KBM-7 (cell line): ENCODE data around the gene GTF3C2.

Experiments used
- DNase-seq: peaks from one replicate; pipeline ENCODE4 v3.0.0-alpha.2; 2015
- in situ Hi-C: fragments of 300-500 bp; cut with MboI; formaldehyde crosslinking; loops from 2 replicates; pipeline ENCODE4 v1.14.3; 2020; ENCODE audit warnings: low sequenced_read_pairs, low pct_unique_long_range_greater_than_20kb, mixed read lengths

GTF3C2 gene

GRCh38 chr2:27356382-27357181 is at the start of gene GTF3C2:
GTF3C2 (minus strand) TSS chr2:27356764; CDS start chr2:27343554, 13,210 bp downstream.
- DNase-seq: peak; percentile 99
- in situ Hi-C loops: no loop called here

GRCh38 chr2:27400348-27401135 is 44.0 kb upstream of the GTF3C2 start:
- in situ Hi-C loops: no loop called here
- DNase-seq: no peak

GRCh38 chr2:27398962-27399361 is 42.4 kb upstream of the GTF3C2 start:
- DNase-seq: no peak
- in situ Hi-C loops: no loop called here

GRCh38 chr2:27393225-27393624 is 36.7 kb upstream of the GTF3C2 start:
- DNase-seq: no peak
- in situ Hi-C loops: no loop called here

GRCh38 chr2:27390822-27391679 is 34.5 kb upstream of the GTF3C2 start:
- DNase-seq: no peak
- in situ Hi-C loops: no loop called here

GRCh38 chr2:27381577-27382181 is 25.1 kb upstream of the GTF3C2 start:
- in situ Hi-C loops: no loop called here
- DNase-seq: no peak

- in situ Hi-C loops: no loop called here
- peak; percentile 90 for DNase-seq
Measured at GRCh38 chr2:27380626-27381545, 24.3 kb upstream of the GTF3C2 start, which contains the start of gene ZNF513. ZNF513 (minus strand) TSS chr2:27380734; CDS start chr2:27380526, 208 bp downstream.

- peak; percentile 44 for DNase-seq
- in situ Hi-C loops: no loop called here
Measured at GRCh38 chr2:27379836-27380625, 23.5 kb upstream of the GTF3C2 start.

GRCh38 chr2:27379383-27379835 is 22.8 kb upstream of the GTF3C2 start:
- peak; percentile 37 for DNase-seq
- in situ Hi-C loops: no loop called here

GRCh38 chr2:27378809-27379290 is 22.3 kb upstream of the GTF3C2 start:
- no peak for DNase-seq
- in situ Hi-C loops: no loop called here

GRCh38 chr2:27378096-27378808 is 21.7 kb upstream of the GTF3C2 start:
- in situ Hi-C loops: no loop called here
- no peak for DNase-seq

- DNase-seq: no peak
- in situ Hi-C loops: no loop called here
Measured at GRCh38 chr2:27377618-27378095, 21.1 kb upstream of the GTF3C2 start.

- no peak for DNase-seq
Measured at GRCh38 chr2:27376866-27377617, 20.5 kb upstream of the GTF3C2 start.

GRCh38 chr2:27376151-27376865 is 19.7 kb upstream of the GTF3C2 start:
- DNase-seq: no peak
- in situ Hi-C loops: no loop called here

More at GRCh38 chr2:27376866-27377617, 20.5 kb upstream of the GTF3C2 start:
- in situ Hi-C loops: no loop called here

GRCh38 chr2:27375513-27376099 is 19.0 kb upstream of the GTF3C2 start:
- no peak for DNase-seq
- in situ Hi-C loops: no loop called here
